ENCODE data around the gene KRTAP3-2. TPM values are rescaled to one million over a fixed set of nuclear protein-coding genes. Genes with fewer than 3 reads are reported as not detected.

Gene KRTAP3-2
- total RNA-seq, 1 donor from 2014 or later, result not detected

GRCh38 chr17:40967582-40967981 lies 32.1 kb downstream of the KRTAP3-2 start:
- no peak for DNase-seq (ENCODE audit: extremely low spot score, unreplicated experiment)
- Mint-ChIP-seq H3K4me1 (ENCODE audit: unreplicated experiment) (no peaks in the 10 kb centered on the region), H3K27ac (ENCODE audit: unreplicated experiment) (no peak overlapping the region), H3K9me3 (ENCODE audit: unreplicated experiment) (no peaks in the 10 kb centered on the region), H3K36me3 (ENCODE audit: unreplicated experiment) (no peaks in the 10 kb centered on the region), H3K4me3 (ENCODE audit: unreplicated experiment) (no peak overlapping the region), H3K27me3 (ENCODE audit: unreplicated experiment) (no peaks in the 10 kb centered on the region)
- no peak for TF ChIP-seq CTCF (IDR thresholded peaks at IDR 0.05)

GRCh38 chr17:40966848-40967247 lies 32.9 kb downstream of the KRTAP3-2 start, which contains the start of gene KRT39:
Gene KRT39, minus strand, starts transcription at chr17:40966948. Its CDS starts 92 bp downstream, at chr17:40966856.
- Mint-ChIP-seq H3K27ac (ENCODE audit: unreplicated experiment) (no peak within 1 kb of the TSS), H3K4me3 (ENCODE audit: unreplicated experiment) (no peak within 1 kb of the TSS), H3K27me3 (ENCODE audit: unreplicated experiment) (no peaks in the 10 kb centered on the region), H3K4me1 (ENCODE audit: unreplicated experiment) (no peaks in the 10 kb centered on the region), H3K9me3 (ENCODE audit: unreplicated experiment) (no peaks in the 10 kb centered on the region), H3K36me3 (ENCODE audit: unreplicated experiment) (no peaks in the 10 kb centered on the region)
- no peak for DNase-seq (ENCODE audit: extremely low spot score, unreplicated experiment)
- TF ChIP-seq CTCF (IDR thresholded peaks at IDR 0.05), result no peak

GRCh38 chr17:40963838-40964237 lies 35.9 kb downstream of the KRTAP3-2 start:
- Mint-ChIP-seq H3K9me3 (ENCODE audit: unreplicated experiment) (no peaks in the 10 kb centered on the region), H3K36me3 (ENCODE audit: unreplicated experiment) (no peaks in the 10 kb centered on the region), H3K4me3 (ENCODE audit: unreplicated experiment) (no peak overlapping the region), H3K27ac (ENCODE audit: unreplicated experiment) (no peak overlapping the region), H3K4me1 (ENCODE audit: unreplicated experiment) (peaks cover 8% of the 10 kb centered on the region), H3K27me3 (ENCODE audit: unreplicated experiment) (no peaks in the 10 kb centered on the region)
- peak; percentile 64 for TF ChIP-seq CTCF (IDR thresholded peaks at IDR 0.05)
- DNase-seq (ENCODE audit: extremely low spot score, unreplicated experiment), result no peak

- Mint-ChIP-seq H3K27me3 (ENCODE audit: unreplicated experiment) (no peaks in the 10 kb centered on the region), H3K4me1 (ENCODE audit: unreplicated experiment) (peaks cover 25% of the 10 kb centered on the region), H3K27ac (ENCODE audit: unreplicated experiment) (no peak overlapping the region), H3K9me3 (ENCODE audit: unreplicated experiment) (no peaks in the 10 kb centered on the region), H3K36me3 (ENCODE audit: unreplicated experiment) (no peaks in the 10 kb centered on the region), H3K4me3 (ENCODE audit: unreplicated experiment) (no peak overlapping the region)
- DNase-seq (ENCODE audit: extremely low spot score, unreplicated experiment), result no peak
- no peak for TF ChIP-seq CTCF (IDR thresholded peaks at IDR 0.05)
Observed at GRCh38 chr17:40962059-40962561, 37.6 kb downstream of the KRTAP3-2 start.

- H3K4me3 Mint-ChIP-seq (ENCODE audit: unreplicated experiment), result no peak overlapping the region
- no peaks in the 10 kb centered on the region for H3K9me3 Mint-ChIP-seq (ENCODE audit: unreplicated experiment)
- H3K4me1 Mint-ChIP-seq (ENCODE audit: unreplicated experiment), result peaks cover 30% of the 10 kb centered on the region
- no peak overlapping the region for H3K27ac Mint-ChIP-seq (ENCODE audit: unreplicated experiment)
- DNase-seq (ENCODE audit: extremely low spot score, unreplicated experiment), result no peak
- no peaks in the 10 kb centered on the region for H3K36me3 Mint-ChIP-seq (ENCODE audit: unreplicated experiment)
- TF ChIP-seq CTCF (IDR thresholded peaks at IDR 0.05), result no peak
- no peaks in the 10 kb centered on the region for H3K27me3 Mint-ChIP-seq (ENCODE audit: unreplicated experiment)
Observed at GRCh38 chr17:40961591-40961990, 38.1 kb downstream of the KRTAP3-2 start.

All from osteocyte (in vitro differentiated cells).